NCI-H1105 treated with DMSO at 0.1 percent for 48 hours (cell line): Measurements from ENCODE around the gene BNC2.
A peak's percentile ranks its signal among the peaks of the same experiment; 100 is the strongest.
"Not testable (repeated sequence)": the region's sequence is repeated elsewhere in the genome, so short reads cannot be mapped to it uniquely, and the experiment has no call there.

Experiments
- DNase-seq: peaks from one replicate; lab custom pipeline; 2025; lab: John Stamatoyannopoulos, UW

BNC2 gene

DNA sequence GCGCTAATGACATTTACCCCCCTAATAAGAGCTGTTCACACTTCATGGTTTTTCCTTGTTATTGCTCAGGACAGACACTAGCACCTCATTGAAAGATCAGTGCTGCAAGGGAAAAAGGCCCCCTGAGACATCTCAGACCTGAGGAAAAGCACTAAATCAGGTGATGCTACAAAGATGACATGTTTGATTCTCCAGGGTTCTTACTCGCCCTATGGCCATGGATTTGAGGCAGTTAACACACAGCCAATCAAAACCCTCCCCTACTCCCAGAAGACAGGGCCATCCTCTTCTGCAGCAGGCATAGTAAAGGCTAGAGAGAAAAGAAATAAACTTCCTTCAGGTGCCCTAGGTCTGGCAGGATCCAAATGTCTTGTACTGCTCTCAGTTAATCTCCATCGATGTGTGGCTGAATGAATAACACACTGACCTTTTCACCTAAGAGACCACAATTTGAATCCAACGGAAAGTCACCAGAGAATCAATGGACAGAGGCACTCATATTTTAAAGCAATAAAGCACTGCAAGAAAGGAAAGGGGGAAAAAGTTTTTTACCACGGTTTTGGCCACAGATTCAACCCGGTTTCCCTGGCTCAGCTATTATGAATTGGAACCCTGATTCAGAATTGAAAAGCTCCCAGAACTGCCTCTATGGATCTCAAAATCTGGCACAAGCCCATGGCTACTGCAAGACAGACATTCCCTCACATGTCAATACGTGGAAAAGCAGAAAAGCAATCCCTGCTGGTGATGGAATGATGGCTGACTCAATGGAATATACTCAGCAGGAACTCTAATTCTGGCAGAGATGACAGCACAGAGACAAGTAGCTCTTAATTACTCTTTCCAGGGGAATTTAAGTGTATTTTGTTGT is 329.5 kb downstream of the BNC2 start:
- no peak for DNase-seq

DNA sequence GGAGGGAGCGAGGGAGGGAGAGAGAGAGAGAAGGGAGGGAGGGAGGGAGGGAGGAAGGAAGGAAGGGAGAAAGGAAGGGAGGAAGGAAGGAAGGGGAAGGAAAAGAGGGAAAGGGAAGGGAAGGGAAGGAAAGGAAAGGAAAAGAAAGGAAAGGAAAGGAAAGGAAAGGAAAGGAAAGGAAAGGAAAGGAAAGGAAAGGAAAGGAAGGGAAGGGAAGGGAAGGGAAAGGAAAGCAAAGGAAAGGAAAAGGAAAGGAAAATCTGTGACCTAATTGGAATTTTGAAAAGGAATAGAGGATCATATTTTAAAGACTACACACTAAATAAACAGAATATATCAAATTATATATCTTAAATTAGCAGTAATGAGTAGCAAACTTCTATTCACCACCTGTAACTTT is 330.8 kb downstream of the BNC2 start:
- not testable (repeated sequence) for DNase-seq

DNA sequence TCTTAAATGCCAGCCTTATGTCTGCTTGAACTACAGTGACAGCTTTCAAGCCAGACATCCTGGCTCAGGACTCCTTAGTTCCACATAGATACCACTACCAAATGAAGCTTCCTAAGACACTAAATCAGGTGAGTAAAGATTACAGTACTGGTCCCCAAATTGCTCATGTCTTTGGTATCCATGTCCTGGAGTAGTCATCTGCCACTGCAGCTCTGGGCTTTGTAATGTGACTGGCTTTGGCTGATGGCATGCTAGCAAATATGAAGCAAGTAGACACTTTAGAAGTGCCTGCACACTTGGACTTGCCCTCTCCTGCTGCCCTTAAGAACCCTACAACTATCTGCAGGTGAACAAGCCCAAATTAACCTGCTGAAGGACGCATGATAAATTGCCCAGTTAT is 334.9 kb downstream of the BNC2 start:
- DNase-seq, result no peak

DNA sequence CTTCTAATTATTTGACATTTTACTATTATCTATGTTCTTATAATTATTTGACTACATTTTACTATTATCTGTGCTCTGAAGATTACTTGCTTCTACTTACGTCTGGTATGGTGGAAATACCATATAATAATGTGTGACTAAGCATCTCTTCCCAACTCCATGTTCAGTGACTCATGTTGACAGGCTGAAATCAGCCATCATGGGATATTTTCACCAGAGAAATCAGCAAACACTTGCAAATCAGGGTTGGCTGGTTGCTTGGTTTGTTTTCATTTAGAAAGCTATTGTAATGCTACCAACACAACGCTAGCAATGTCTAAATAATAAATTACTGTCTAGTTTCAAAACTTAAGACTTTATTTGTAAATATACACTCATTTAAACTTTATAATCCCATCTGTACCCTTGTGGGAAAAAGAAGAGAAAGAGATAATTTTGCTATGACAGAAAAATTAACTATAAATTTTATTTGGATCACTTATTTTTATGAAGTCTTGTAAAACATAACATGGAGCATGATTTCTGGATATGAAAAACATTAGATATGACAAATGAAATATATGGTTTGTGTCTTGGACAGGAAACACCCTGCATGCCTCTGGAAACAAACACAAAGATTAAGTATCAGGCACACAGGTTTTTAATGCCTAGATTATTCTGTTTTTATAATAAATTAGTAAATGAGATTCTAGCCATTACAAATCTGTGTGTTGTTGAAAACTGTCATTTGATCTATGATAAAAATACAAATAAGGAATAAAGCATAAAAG is 337.6 kb downstream of the BNC2 start:
- no peak for DNase-seq

DNA sequence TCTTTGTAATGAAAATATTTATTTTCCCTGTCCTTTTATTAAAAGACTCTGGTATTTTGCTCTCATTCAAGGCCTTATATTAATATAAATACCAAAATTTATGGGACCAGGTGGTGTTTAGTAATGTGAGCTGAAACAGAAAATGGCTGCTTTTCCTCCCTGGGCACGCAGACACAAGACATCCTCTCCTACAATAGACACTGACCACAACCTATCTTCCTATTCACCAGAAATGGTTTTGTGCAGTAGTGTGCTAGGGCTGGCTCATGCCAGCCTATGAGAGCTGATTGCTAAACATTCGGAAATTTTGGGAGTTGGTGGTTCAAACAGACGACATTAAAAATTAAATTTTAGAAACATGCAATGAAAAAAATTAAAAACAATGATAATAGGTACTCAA is 338.2 kb downstream of the BNC2 start:
- DNase-seq, result no peak

DNA sequence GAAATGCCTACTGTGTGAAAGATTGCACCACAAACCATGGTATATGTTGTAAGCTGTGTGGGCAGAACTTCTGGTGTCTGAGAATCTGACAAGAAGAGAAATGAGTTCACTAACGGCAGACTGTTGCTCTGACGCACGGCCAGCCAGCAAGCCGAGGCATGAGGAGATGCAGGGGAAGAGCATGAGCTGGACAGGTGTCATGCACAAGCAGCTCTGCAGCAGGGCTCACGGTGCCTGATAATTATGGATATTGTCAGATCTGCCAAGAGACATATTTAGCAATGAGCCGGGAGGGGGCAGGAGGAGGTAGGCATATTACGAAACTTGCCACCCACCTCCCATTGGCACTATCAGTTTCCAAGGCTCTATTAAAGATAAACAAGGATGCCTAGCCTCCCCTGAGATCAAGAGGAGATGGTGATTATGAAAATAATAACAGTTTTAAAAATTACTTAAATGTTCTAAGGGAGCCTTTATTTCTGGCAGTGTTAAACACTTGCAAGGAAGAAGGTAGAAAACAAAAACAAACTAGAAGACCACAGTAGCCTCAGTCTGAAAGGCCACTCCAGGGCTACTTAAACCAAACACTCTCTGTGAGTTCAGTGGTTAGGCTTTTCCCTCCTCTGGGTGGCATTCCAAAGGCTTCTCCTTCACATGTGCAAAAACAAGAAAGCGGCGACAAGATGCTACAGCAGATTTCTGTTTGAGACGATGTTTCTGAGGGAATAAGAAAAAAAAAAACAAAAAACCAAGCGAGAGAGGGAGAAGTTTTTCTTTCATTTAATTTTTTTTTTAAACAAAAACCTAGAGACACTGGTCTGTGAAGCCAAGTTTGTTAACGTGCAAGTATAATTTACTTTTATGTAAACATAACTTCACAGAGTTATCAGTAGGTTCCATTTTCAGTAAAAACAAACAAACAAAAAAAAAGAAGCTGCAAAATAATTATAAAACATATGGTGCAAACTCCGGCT is 339.5 kb downstream of the BNC2 start:
- DNase-seq, result peak; percentile 96

DNA sequence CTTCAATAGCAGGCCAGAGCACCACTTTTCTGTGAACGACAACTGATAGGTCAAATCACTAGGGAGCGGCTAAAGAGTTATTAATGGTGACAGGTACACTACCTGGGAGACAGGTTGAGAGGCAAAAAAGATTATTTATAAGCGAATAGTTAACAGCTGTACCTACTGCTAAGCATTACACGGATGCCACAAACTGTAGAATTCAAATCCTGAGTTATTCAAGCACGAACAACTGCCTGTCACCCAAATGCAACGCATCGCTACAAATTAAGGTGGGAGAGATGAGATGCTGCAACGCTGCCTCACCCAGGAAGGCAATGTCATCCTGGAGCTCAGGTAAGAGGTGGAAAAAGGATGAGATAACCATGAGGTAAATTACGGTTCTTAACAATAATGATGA is 342.9 kb downstream of the BNC2 start:
- DNase-seq, result peak; percentile 9

DNA sequence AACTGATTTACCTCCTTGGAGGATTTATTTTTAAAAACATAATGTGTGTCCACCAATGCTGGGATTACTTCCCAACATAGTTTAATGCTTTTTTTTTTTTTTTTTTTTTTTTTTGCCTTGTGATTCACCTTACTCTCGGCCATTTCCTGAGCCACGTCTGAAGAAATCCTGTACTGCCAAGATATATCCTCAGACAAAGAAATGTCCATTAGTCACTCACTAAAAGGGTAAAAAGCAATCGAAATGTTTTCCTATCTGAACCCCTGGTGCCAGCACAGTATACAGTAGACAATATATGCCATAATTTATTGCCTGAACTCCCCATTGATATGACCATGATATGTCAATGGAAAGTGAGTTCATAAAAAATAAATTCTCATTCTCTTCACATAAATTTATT is 344.1 kb downstream of the BNC2 start:
- no peak for DNase-seq

DNA sequence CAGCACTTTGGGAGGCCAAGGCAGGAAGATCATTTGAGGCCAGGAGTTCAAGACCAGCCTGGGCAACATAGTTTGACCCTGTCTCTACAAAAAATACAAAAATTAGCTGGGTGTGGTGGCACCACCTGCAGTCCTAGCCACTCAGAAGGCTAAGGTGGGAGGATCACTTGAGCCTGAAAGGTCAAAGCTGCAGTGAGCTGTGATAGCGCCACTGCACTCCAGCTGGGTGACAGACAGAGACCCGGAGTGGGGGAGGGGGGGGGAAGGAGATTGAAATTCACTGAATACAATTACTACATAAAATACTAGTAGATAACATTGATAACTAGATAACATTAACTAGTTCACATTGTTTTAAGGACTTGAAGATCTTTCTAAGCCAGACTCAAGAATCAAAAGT is 345.6 kb downstream of the BNC2 start:
- DNase-seq, result no peak

DNA sequence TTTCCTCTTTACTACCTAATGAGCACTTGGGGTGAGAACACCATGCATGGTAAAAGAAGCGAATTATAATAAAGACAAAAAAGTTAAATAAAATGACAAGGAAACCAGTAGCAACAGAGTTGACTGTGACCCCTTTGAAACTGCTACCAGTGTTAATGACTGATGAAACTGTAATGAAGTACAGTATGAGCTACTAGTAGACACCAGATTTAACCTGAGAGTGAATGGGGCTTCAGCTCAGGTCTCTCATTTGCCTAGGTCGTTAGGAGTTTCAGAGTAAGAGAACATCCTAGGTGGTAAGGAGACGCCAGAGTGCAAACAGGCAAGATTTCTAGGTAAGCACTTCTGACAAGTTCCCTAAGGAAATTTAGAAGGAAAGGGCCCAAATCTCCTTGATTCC is 346.4 kb downstream of the BNC2 start:
- DNase-seq, result no peak

DNA sequence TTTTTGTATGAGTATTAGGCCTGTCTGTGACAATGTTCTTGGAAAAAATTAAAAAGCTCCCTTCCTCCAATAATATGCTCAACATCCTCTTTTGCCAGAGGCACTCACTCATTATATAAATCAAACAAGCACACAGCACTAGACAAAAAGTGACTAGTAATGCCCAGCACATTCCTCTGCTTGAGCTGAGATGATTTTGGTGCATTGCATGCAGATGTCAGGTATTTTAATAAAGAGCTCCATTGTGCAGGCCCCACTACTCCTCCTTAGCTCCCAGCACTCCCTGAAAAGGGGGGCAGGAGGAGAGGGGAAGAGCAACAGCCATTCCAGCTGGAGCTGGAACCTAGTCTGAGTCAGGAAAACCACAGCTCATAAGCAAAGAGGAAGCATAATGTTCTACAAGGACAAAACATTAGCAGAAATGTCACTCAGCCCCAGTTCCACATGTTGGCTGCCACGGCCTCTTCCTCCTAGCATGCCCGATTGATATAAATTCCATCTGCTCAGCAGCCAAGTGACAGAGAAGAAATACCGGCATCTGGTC is 348.5 kb downstream of the BNC2 start:
- DNase-seq, result no peak

DNA sequence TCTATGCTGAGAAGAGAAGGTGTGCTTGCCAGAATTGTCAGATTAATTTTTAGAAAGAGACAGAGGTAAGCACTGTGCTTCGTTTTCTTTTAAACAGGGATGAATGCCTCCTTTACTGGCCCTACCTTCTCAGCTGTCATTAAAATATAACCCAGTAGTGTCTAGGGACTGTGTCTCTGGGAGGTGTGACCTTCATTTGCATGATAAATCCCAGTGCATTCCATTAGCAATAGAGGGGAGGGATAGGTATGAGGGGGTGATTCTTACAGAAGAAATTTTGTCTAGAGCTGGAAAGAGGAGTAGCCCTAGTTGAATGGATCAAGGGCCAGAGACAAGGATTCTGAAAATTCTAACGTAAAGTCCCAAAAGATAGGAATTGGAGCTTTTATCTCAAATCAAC is 351.5 kb downstream of the BNC2 start:
- no peak for DNase-seq

DNA sequence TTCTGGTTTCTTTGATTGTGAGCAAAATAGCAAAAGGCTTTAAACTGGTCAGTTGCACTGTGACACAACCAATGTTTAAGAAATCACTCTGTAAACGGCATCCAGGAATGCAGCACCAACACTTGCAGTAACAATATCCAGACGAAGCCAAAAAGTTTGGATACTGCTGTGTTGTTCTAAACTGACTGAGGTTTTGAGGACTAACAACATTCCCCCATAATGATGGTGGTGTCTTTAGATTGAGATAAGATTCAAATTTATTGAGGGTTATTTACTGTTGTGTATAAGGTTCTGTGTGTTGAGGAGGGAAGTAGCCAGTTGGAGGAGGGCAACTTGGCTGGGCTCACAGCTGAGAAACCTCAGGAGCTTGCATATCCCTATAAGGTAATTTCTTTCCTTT is 353.6 kb downstream of the BNC2 start:
- no peak for DNase-seq

DNA sequence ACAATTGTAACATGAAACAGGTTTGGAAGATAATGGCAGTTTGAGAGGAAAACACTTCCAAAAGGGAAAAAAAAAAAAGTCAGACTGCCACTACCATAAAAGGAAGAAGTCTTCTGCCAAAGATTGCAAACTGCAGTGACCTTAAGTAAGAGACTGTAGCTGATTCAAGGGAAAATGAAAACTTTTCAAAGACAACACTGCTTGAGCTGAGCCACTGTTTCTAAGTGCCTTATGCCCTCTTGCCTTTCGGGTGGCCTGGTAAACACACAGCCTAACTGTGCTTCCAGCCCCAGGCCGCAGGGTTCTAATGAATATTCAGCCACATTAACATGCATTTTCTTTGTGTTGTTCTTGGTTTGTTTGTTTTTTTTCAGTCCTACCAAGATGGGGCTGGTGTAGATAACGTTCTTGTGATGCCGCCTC is 354.6 kb downstream of the BNC2 start:
- no peak for DNase-seq

DNA sequence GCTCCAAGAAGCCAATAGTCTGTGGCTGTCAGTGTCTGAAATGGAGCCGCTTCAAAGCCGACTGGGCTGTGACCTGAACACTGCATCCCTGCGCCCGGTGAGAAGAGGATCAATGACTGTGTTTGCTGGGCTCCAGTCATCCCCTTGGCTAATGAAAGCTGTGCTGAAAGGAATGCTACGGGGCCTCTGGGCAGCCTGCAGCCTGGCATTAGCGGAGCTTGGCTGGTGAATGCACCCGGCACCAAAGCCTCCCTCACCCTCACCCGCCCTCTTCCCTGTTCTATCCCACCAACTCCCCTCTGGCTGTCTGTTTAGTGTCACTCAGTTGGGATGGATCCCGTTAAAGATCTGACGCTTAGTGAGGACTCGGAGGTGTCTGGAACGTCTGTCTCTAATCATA is 355.3 kb downstream of the BNC2 start:
- DNase-seq, result no peak

DNA sequence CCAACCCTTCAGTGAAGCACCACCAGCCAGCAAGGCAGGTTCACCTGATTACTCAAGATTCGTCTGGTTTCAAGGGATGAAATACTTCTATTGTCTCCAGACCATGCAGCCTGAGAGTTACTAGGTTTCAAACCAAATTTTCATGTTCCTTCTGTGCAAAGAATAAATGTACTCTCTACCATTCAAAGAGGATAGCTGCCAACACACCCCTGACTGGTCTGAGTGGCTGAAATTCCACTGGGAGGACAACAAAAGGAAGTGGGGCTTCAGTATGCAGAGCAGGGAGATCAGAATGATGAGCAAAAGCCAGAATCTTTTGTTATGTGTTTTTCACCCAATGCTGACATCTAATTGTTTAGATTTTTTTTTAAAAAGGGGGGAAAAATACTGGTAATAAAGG is 356.3 kb downstream of the BNC2 start:
- no peak for DNase-seq

DNA sequence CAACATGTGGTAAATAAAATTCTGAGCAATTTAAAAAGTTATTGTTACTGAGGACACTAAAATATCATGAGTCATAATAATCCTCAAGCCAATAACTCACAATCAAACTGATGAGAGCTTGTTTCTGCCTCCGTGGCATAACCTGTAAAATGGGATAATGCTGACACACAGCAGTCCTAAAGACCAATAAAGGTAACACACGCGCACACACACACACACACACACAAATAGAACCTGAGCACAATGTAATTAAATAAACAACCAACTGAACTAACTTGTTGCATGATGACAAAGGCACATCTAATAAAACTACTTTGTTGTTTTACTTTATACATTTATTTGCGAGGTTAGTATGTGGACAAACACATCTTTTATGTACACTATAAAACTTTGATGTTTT is 358.2 kb downstream of the BNC2 start:
- DNase-seq, result no peak

DNA sequence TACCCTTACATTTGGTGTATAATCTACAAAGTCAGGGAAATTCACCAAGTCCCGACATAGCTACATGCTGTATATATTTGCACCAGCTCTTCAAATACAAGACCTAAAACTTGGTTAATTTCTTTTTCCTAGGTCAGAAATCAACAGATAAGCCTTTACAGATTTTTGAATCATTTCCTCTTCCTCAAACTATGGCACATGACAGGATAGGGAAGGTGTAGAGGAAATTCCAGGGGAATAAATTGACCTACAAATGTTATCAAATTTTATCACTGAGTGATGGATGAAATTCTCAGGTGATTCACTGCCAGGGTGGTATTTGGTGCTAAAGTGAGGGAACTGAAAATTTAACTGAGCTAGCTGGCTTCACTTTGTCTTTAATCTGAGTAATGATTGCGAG is 360.0 kb downstream of the BNC2 start:
- DNase-seq, result no peak

DNA sequence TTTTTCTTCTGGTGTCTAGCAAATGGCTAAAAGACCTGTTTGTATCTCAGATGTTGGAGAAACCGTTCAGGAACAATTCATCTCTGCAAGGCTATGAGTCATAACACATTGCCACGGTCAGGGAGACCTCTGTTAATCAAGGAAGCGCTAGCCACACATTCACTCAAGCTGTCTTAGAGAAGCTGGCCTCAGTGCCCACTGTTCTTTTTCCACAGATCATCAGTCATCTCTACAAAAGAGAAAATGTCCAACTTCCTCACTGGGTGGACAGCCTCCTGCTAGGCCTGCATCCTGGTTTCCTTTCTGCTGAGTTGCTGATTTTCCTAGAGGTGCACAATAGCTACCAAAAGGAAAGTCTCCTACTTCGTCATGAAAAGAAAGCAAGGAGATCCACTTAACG is 360.5 kb downstream of the BNC2 start:
- DNase-seq, result no peak

DNA sequence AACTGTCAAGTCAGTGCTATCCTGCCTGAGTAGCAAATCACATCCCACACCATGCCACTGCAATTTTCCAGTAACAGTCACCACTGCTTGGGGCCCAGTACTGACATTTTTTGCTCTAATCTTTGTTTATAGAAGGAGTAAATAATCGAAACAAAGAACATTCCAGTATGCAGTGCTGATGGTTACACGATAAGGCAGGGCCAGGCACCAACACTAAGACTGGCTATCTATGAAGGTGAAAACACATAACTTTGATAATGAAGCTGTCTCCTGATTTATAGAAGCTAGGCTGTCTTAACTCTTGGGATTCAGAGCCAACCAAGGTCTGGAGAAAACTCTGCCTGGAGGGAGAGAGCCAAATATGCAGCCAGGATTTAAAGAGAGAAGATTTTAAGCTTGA is 365.3 kb downstream of the BNC2 start:
- no peak for DNase-seq

DNA sequence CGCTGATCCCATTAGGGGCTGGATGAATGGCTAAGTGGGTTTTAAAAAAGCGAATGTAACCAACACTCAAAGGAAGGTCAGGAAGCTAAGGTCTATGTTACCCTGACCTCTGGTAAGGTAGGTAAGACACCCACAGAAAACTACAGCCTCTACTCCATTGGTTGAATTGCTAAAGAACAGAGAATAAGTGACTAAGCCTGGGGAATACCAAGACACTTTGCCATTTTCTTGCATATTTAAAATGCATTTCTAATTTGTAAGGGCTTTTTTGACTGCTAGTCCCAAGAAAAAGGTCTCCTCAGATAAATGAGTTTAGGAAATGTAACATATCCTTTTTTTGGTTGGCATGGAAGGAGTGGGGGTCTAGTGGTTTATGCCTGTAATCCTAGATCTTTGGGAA is 368.7 kb downstream of the BNC2 start:
- no peak for DNase-seq

DNA sequence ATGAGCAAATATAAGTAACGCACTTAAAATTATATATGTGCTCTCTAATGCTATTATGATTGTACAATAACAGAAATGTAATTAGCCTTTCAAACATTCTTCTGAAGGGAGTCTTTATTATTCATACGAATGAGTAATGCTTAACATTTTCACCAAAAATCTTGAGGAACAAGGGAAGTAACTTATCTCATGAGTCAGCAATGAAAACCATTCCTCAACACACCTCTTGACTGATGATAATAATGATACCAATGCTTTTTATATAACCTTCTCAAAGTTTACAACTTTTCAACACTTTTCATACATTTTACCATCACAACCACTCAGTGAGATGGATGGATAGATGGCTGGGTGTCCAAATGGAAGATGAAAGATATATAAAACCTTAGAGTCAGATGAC is 369.3 kb downstream of the BNC2 start:
- no peak for DNase-seq
